ENCODE data around the gene HPCAL1. TPM values are rescaled to one million over a fixed set of nuclear protein-coding genes. Genes with fewer than 3 reads are reported as not detected.

The HPCAL1 gene
- total and polyA plus RNA-seq, 2 of the 8 experiments (the other 6 are each of a cell fraction or from before 2014, with no cell fraction given) = 5.8 to 8.6 TPM

GRCh38 chr2:10289891-10290290 is 12.8 kb upstream of the HPCAL1 start:
- H3K4me2 ChIP-seq (ENCODE audit: insufficient read depth in 1 of 2, low read depth in 2 of 2, low read length in 2 of 2) = no peak overlapping the region
- H3K4me1 ChIP-seq (replicated peaks in 1 of 4; ENCODE audit: control insufficient read depth in 3 of 4, insufficient read depth in 4 of 4, low read length in 3 of 4) = peaks cover 0 to 8% (median 4%) of the 10 kb centered on the region in 4 experiments; a peak in 5 of 7 replicates
- no peak for FAIRE-seq

More at GRCh38 chr2:10289891-10290290, 12.8 kb upstream of the HPCAL1 start:
- TF ChIP-seq CTBP2 (IDR thresholded peaks at IDR 0.05; ENCODE audit: borderline replicate concordance, insufficient read depth, insufficient read length, low read length) = no peak
- no peak for TF ChIP-seq ATF2 (IDR thresholded peaks at IDR 0.05; ENCODE audit: low read length)
- no peak for TF ChIP-seq NRF1 (IDR thresholded peaks at IDR 0.05; ENCODE audit: low read depth, low read length)
- no peak for TF ChIP-seq PHF8 (conservative IDR thresholded peaks at IDR 0.05; ENCODE audit: low read depth, low read length)
- TF ChIP-seq POLR2A (IDR thresholded peaks at IDR 0.05; ENCODE audit: control extremely low read depth in 1 of 2, low read depth in 2 of 2, low read length in 2 of 2) = no peak
- no peak for TF ChIP-seq ASH2L (IDR thresholded peaks at IDR 0.05; ENCODE audit: low read length)
- H3K23ac ChIP-seq (ENCODE audit: insufficient read length) = no peak overlapping the region
- no peaks in the 10 kb centered on the region for H4K20me1 ChIP-seq (replicated peaks in 1 of 2; ENCODE audit: control insufficient read depth in 1 of 2, insufficient read depth in 2 of 2, low read length in 2 of 2)
- H2AFZ ChIP-seq (ENCODE audit: low read length) = no peak overlapping the region
- H3K23me2 ChIP-seq (ENCODE audit: low read depth, low read length) = no peaks in the 10 kb centered on the region
- no peak overlapping the region for H3K56ac ChIP-seq (replicated peaks; ENCODE audit: insufficient read length, low read depth, low read length)
- H3K27me3 ChIP-seq (replicated peaks in 1 of 4; ENCODE audit: control insufficient read depth in 3 of 4, extremely low read depth in 1 of 4, insufficient read depth in 3 of 4, low read length in 3 of 4) = no peaks in the 10 kb centered on the region; a peak in 1 of 7 replicates
- H3K79me2 ChIP-seq (ENCODE audit: control insufficient read depth in 1 of 2, insufficient read depth in 2 of 2, low read length in 2 of 2) = no peaks in the 10 kb centered on the region
- CTCF ChIA-PET (ENCODE audit: partially characterized antibody) = interaction anchor here (0.8 to 1.8 kb wide), 7 partner anchors 9 to 145 kb away, joined by 3 to 7 read pairs (median 4); no protein-coding TSS in a partner anchor
- no peak overlapping the region for H2BK5ac ChIP-seq (ENCODE audit: low read depth, low read length)
- no peak overlapping the region for H3K18ac ChIP-seq (ENCODE audit: extremely low read depth, low read length)
- no peak overlapping the region for H2BK120ac ChIP-seq (replicated peaks; ENCODE audit: low read depth, low read length)
- H3K4me3 ChIP-seq (ENCODE audit: extremely low read depth in 1 of 4, insufficient read depth in 2 of 4, low read depth in 3 of 4, low read length in 4 of 4) = no peak overlapping the region
- H4K91ac ChIP-seq (replicated peaks; ENCODE audit: insufficient read length, low read length) = no peak overlapping the region
- no peak overlapping the region for H3K14ac ChIP-seq (ENCODE audit: insufficient read length)
- H2BK15ac ChIP-seq (ENCODE audit: low read length) = no peak overlapping the region
- no peak for DNase-seq (ENCODE audit: low read depth in 1 of 2, low spot score in 2 of 2)
- no peak overlapping the region for H3K9ac ChIP-seq (replicated peaks in 1 of 4; ENCODE audit: extremely low read depth in 1 of 4, low read depth in 3 of 4, low read length in 3 of 4)
- no peak overlapping the region for H2AK5ac ChIP-seq (ENCODE audit: low read depth, low read length)
- no peak overlapping the region for H2BK20ac ChIP-seq (ENCODE audit: low read length)
- H4K8ac ChIP-seq (ENCODE audit: extremely low read depth, insufficient read depth, low read length) = no peak overlapping the region
- H3K4ac ChIP-seq (replicated peaks; ENCODE audit: insufficient read length, low read depth, low read length) = no peak overlapping the region
- WGBS, 2 experiments (ENCODE audit: extremely low coverage in 1 of 2, insufficient coverage in 1 of 2, insufficient read length in 1 of 2, insufficient replicate concordance in 2 of 2, low coverage in 1 of 2, low lambda C conversion rate in 2 of 2, missing lambda C conversion rate in 1 of 2) = 97% methylated on average over 9 of the region's 11 CpGs; no CpG with 5 or more reads in 1 of the 2 experiments
- no peaks in the 10 kb centered on the region for H3K36me3 ChIP-seq (ENCODE audit: control insufficient read depth in 2 of 4, insufficient read depth in 4 of 4, low read length in 3 of 4)
- H2BK12ac ChIP-seq (ENCODE audit: low read depth, low read length) = no peak overlapping the region
- no peak overlapping the region for H4K5ac ChIP-seq (ENCODE audit: insufficient read length, low read depth, low read length)
- H3K27ac ChIP-seq (ENCODE audit: low read depth, low read length) = no peak overlapping the region
- H3K79me1 ChIP-seq (ENCODE audit: low read depth, low read length) = no peaks in the 10 kb centered on the region
- peaks cover 3 to 4% of the 10 kb centered on the region in 2 experiments; a peak in 2 of 4 replicates for H3K9me3 ChIP-seq (ENCODE audit: insufficient read depth in 2 of 2, low read depth in 1 of 2, low read length in 1 of 2)
- POLR2A ChIA-PET (ENCODE audit: partially characterized antibody) = no interaction called here
